ENCODE results near the gene SLC25A12. TPM values are rescaled to one million over a fixed set of nuclear protein-coding genes. Genes with fewer than 3 reads are reported as not detected.
A peak's percentile ranks its signal among the peaks of the same experiment; 100 is the strongest.

SLC25A12 gene
- total and polyA plus RNA-seq, 2 of the 13 experiments (the other 11 are each of a cell fraction or from before 2014, with no cell fraction given), result 8.1 to 15.9 TPM

DNA sequence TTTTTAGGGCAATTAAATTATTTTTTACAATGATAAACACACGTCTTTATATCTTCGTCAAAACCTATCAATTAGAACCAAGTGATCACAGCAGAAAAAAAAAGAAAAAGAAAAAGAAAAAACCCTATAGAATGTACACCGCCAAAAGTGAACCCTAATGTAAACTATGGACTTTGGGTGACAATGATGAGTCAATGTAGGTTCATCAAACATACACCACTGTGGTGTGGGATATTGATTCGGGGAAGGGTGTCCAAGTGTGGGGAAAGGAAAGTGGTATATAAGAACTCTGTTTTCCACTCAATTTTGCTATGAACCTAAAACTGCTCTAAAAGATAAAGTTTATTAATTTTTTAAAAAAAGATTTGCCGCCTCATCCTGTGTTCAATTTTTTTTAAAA is 121.7 kb downstream of the SLC25A12 start (continued):
- TF ChIP-seq ZUFSP (CRISPR knock-in tag; IDR thresholded peaks at IDR 0.05; ENCODE audit: borderline replicate concordance), result no peak
- TF ChIP-seq ZNF772 (CRISPR knock-in tag; IDR thresholded peaks at IDR 0.05), result no peak
- no peak for TF ChIP-seq ZNF768 (CRISPR knock-in tag; IDR thresholded peaks at IDR 0.05)
- TF ChIP-seq SYNCRIP (IDR thresholded peaks at IDR 0.05; ENCODE audit: insufficient read depth, low read depth, low read length), result no peak
- TF ChIP-seq JDP2 (CRISPR knock-in tag; IDR thresholded peaks at IDR 0.05; ENCODE audit: borderline replicate concordance), result no peak
- no peak for TF ChIP-seq ZNF589 (CRISPR knock-in tag; conservative IDR thresholded peaks at IDR 0.05)
- peak; percentile 51; the same call in 1 of the 2 replicates for TF ChIP-seq ZNF331 (CRISPR knock-in tag; IDR thresholded peaks at IDR 0.05)
- no peak for TF ChIP-seq ZNF280D (CRISPR knock-in tag; IDR thresholded peaks at IDR 0.05)
- TF ChIP-seq ZNF563 (CRISPR knock-in tag; IDR thresholded peaks at IDR 0.05), result no peak
- no peak for TF ChIP-seq ZNF567 (CRISPR knock-in tag; IDR thresholded peaks at IDR 0.05; ENCODE audit: borderline replicate concordance)
- TF ChIP-seq ATF2 (CRISPR knock-in tag; IDR thresholded peaks at IDR 0.05), result no peak
- TF ChIP-seq ZNF747 (CRISPR knock-in tag; IDR thresholded peaks at IDR 0.05; ENCODE audit: borderline replicate concordance), result no peak
- TF ChIP-seq KLF6 (CRISPR knock-in tag; IDR thresholded peaks at IDR 0.05), result peak; percentile 16; the same call in 1 of the 2 replicates
- peak; percentile 86; the same call in 1 of the 2 replicates for TF ChIP-seq MIER3 (CRISPR knock-in tag; IDR thresholded peaks at IDR 0.05; ENCODE audit: borderline replicate concordance)
- TF ChIP-seq, protein P1, sequence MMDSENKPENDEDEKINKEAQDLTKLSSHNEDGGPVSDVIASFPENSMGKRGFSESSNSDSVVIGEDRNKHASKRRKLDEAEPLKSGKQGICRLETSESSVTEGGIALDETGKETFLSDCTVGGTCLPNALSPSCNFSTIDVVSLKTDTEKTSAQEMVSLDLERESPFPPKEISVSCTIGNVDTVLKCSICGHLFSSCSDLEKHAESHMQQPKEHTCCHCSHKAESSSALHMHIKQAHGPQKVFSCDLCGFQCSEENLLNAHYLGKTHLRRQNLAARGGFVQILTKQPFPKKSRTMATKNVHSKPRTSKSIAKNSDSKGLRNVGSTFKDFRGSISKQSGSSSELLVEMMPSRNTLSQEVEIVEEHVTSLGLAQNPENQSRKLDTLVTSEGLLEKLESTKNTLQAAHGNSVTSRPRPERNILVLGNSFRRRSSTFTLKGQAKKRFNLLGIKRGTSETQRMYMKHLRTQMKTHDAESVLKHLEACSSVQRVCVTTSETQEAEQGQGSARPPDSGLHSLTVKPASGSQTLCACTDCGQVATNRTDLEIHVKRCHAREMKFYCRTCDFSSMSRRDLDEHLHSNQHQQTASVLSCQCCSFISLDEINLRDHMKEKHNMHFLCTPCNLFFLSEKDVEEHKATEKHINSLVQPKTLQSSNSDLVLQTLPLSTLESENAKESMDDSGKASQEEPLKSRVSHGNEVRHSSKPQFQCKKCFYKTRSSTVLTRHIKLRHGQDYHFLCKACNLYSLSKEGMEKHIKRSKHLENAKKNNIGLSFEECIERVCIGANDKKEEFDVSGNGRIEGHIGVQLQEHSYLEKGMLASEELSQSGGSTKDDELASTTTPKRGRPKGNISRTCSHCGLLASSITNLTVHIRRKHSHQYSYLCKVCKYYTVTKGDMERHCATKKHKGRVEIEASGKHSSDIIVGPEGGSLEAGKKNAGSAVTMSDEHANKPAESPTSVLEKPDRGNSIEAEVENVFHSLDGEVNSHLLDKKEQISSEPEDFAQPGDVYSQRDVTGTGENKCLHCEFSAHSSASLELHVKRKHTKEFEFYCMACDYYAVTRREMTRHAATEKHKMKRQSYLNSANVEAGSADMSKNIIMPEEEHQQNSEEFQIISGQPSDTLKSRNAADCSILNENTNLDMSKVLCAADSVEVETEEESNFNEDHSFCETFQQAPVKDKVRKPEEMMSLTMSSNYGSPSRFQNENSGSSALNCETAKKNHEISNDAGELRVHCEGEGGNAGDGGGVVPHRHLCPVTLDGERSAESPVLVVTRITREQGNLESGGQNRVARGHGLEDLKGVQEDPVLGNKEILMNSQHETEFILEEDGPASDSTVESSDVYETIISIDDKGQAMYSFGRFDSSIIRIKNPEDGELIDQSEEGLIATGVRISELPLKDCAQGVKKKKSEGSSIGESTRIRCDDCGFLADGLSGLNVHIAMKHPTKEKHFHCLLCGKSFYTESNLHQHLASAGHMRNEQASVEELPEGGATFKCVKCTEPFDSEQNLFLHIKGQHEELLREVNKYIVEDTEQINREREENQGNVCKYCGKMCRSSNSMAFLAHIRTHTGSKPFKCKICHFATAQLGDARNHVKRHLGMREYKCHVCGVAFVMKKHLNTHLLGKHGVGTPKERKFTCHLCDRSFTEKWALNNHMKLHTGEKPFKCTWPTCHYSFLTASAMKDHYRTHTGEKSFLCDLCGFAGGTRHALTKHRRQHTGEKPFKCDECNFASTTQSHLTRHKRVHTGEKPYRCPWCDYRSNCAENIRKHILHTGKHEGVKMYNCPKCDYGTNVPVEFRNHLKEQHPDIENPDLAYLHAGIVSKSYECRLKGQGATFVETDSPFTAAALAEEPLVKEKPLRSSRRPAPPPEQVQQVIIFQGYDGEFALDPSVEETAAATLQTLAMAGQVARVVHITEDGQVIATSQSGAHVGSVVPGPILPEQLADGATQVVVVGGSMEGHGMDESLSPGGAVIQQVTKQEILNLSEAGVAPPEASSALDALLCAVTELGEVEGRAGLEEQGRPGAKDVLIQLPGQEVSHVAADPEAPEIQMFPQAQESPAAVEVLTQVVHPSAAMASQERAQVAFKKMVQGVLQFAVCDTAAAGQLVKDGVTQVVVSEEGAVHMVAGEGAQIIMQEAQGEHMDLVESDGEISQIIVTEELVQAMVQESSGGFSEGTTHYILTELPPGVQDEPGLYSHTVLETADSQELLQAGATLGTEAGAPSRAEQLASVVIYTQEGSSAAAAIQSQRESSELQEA (CRISPR knock-in tag; IDR thresholded peaks at IDR 0.05; ENCODE audit: not compliant biosample characterization), result no peak
- 0 out of 2 replicates have a peak, but pooled peaks have one; percentile 40 for TF ChIP-seq ZMYM4 (CRISPR knock-in tag; IDR thresholded peaks at IDR 0.05)
